Limb (tissue), 2 donors: Measurements from ENCODE around the gene SLC35F3.

Experiments used
- DNase-seq, 2 donors: peaks; one replicate each; pipeline ENCODE4 v3.0.0-alpha.2; 2016; ENCODE audit errors: extremely low spot score in 2 of 2

SLC35F3 gene

DNA sequence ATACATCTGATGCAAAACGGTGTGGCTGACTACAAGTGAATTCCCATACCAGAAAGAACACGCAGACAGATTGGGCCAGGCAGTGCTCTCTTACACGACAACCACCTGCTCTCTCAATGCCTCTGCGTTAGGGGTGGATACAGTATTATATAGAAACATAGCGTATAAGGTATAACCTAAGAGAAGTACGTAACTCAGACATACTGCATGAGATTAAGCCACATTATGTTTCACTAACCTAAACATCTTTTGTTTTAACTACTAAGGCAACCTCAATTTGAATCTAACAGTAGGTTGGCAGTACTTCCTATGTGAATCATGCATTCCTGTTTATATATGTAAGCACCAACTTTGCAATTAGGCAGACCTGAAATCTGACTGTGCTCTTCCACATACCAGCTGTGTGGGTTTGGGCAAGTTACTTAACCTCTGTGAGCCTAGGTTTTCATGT lies 410.6 kb downstream of the SLC35F3 start:
- no peak for DNase-seq

DNA sequence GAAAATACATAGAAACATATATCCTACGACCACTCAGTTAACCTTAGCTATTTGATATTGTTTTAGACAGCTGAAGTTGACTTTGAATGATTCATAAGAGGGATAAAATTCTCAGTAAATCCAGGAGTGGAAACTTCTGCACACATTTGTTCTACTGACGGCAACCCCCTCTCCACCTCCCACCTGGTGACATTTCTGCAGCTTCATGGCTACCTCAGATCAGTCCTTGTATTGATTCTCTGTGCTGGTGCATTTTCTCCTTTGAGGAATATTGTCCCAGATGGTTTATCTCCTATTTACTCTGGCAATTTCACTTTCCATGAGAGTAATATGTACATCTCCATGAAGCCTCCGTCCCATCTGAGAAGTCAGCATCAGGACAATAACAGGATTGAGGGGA lies 411.1 kb downstream of the SLC35F3 start:
- DNase-seq = no peak

DNA sequence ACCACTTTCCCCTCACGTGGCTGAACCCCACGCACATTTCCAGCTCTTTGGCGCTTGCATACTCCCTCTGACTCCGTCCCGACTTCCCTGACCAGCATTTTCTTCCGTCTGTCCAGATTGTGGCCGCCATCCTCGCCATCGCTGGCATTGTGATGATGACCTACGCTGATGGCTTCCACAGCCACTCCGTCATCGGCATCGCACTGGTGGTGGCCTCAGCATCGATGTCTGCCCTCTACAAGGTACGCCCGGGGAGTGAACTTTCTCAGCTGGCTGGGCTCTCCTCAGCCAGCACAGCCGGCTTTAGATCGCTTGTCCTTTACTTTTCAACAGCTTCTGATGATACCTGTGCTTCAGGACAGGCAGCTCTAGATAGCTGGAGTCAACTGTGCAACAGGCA lies 412.0 kb downstream of the SLC35F3 start:
- DNase-seq = no peak

DNA sequence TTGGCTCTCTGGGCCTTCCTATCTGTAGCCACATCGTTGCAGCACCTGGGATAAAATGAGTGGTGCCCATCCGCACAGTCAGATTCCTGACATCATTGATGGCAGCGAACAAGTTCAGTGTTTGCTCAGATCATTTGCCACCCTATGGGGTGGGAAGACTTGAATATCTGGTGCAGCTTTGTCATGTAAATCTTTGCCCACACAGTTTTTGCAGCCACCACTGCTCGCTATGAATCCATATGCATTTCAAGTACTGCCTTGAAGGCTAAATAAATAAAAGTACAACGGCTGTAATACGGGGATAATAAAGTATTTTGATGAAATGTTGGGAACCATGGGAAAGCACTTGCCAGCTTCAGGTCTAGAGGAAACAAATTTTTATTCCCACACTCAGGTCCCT lies 412.5 kb downstream of the SLC35F3 start:
- DNase-seq = no peak

DNA sequence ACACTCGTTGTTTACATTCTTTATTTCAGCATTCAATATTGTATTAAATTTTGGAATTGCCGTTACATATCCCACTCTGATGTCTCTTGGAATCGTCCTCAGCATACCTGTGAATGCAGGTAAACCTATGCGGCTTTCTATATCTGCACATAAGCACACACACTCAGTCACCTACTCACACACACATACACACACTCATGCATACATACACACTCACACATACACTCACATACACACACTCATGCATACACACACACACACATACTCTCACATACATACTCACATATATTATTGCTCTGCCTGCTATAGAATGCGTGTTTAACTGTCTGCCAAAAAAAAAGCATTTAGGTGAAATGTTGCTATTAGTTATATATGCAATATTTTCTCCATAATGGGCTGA lies 415.6 kb downstream of the SLC35F3 start:
- DNase-seq = no peak

DNA sequence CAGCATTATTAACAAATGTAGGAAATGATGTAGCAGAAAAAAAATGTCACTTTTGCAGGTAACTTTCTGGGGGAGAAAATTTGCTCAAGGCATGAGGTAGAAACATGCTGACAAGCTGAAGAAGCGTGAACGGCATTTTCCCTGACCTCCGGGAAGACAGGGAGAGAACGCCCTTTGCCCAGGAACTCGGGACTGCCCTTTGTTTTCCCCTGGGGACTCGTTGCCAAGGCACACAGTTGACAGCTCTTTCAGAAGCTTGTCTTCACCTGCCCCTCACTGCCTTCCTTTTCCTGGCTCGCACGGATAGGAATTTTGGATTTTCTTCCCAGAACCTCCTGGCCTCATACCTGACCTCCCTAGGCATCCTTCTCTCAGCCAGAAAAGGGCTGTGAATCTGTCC lies 416.1 kb downstream of the SLC35F3 start:
- DNase-seq = no peak

DNA sequence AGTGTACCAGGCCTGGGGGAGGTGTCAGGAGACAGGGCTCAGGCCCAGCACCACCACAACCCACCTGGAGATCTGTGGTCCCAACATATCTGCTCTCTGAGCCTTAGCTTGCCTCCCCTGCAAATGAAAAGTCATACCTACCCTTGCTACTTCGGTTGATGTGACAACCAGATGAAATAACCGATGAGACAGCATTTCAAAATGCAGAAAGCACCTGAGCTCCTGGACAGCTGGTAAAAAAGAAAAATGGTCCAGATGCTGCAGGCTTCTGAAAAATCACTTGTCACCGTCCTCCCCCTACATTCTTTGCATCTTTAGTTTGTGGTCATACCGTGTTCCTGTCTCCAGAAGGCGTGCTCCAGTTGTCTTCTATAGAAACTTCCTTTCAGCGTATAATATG lies 416.8 kb downstream of the SLC35F3 start:
- DNase-seq = no peak

DNA sequence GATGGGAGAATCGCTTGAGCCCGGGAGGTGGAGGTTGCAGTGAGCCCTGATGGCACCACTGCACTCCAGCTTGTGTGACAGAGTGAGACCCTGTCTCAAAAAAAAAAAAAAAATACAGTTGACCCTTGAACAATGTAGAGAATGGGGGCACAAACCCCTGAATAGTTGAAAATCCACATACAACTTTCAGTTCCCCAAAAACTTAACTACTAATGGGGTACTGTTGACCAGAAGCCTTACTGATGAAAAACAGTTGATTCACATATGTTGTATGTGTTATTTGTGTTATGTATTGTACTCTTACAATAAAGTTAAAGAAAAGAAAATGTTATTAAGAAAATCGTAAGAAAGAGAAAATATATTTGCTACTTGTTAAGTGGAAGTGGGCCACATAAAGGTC lies 417.6 kb downstream of the SLC35F3 start:
- DNase-seq = no peak

DNA sequence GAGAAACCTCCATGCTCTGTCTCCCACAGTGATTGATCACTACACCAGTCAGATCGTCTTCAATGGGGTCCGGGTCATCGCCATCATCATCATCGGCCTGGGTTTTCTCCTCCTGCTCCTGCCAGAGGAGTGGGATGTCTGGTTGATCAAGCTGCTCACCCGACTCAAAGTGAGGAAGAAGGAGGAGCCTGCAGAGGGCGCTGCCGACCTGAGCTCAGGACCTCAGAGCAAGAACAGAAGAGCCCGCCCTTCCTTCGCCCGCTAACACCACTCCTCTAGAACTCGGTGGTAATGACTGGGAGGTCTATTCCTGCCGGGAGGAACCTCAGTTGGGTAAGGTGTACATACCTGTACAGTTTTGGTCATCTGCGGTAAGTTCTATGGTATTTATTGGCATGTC lies 418.5 kb downstream of the SLC35F3 start:
- DNase-seq = no peak

DNA sequence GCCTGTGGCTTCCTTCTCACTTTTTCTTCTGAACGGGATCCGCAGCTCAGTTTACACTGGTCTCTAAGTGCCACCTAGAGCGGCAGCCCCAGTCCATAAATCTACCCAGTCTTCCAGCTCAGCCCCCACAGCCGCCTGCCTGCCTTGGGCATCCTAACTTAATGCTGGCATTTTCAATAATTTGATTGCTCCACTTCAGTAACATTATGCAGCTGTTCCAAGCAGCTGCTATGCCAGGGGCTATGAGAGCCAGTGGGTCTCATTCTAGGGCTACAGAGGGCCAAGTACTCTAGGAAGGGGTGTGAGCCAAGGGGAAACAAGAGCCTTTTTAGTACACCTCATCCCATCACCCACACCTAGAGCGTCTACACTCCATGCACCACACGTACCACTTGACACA lies 420.3 kb downstream of the SLC35F3 start:
- DNase-seq = no peak

DNA sequence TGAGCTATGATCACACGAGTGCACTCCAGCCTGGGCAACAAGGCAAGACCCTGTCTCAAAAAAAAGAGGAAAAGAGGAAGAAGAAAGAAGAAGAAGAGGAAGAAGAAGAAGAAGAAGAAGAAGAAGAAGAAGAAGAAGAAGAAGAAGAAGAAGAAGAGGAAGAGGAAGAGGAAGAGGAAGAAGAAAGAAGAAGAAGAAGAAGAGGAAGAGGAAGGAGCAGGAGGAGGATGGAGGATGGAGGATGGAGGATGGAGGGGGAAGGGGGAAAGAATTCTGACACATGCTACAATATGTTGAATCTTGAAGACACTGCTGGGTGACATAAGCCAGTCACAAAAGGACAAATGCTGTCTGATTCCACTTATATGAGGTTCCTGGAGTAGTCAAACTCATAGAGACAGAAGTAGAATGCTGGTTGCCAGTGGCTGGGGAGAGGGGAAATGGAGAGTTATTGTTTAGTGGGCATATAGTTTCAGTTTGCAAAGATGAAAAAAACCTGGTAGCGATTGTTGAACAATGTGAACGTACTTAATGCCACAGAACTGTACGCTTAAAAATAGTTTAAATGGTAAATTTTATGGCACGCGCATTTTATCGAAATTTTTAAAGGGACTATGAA lies 421.5 kb downstream of the SLC35F3 start:
- DNase-seq = no peak

DNA sequence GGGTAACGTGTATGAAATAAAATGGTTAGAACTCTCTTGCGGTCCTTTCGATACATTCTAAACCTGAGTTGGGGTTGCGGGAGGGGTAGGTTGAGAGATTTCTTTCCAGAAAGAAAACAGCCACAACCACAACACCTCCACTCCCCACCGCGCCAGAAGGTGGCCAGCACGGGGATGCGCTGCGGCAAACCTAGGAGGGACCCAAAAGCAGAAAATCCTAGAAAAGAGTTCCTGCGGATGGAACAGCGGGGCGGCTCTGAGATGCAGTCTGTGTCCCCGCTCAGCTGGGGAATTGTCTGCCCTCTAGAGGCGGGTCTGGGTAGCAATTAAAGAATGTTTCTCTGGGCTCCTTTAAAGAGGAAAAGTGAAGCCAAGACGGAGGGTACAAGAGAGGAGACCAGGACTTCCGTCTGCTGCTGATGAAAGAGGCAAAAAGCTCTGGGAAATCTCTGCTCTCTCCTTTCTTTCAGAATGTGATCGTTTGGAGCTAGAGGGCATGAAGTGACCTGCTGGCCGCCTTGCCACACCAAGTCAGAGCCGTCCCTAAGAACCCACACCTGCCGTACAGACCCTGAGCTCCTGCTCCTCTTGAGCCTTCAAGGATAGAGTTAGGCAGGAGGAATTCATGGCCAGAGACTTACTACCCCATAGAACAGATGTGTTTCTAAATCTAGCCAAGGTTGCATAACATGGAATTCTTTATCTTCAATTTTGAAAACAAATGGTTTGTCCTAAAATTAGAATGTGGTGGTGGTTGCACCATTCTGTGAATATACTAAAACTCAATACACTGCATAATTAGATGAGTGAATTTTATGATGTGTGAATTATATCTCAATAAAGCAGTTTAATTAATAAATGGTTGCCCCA lies 422.3 kb downstream of the SLC35F3 start:
- DNase-seq = peak; percentile 59 to 61

DNA sequence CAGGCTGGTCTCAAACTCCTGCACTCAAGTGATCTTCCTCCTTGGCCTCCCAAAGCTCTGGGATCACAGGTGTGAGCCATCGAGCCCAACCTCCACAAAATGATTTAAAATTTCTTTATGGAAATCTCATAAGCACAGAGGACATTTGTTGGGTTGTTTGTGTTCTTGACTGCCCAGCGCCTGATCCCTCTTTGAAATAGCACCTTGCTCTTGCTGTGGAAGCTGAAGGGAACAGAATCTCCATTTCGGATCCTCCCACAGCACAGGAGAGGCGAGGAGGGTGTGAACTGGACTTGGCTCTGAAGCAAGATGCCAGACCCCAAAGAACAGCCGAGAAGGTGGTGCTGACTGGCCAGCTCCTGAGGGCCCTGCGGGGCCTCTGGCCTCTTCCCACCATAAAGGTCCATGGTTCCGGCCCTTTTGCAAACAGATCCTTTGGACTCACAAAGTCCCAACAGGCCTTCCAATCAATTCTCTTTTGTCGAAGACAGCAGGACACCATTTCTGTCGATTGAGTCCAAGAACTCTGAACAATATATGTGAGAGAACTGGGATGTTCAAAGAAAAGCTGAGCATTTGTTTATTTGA lies 423.2 kb downstream of the SLC35F3 start:
- DNase-seq = no peak

DNA sequence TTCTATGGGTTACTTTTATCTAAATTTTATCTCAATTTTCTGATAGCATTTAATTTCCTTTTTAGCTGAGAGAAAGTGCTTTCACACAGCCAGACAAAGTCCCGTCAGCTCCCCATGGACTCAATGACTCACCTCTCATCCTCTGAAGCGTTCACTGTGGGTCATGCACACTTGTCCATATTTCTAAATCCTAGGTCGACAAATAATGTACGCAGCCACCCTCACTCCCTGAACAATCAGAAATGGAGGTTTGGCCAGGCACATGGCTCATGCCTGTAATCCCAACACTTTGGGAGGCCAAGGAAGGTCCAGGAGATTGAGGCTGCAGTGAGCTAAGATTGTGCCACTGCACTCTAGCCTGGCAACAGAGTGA lies 426.4 kb downstream of the SLC35F3 start:
- no peak for DNase-seq

DNA sequence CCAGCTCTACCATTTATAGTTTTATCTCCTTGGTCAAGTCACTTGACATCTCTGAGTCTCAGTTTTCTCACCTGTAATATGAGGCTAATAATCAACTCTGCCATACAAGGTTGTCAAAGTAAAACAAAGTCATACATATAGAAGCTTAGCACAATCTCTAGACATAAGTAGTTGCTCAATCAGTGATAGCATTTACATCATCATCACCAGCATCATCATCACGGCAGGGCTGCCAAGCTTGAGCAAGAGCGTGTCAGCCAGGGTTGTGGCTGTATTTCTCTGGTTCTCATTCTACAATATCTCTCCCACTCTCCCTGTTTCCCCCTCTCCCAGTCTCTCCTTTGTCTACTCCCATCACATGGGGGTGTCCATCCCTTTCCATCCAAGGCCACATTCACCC lies 427.0 kb downstream of the SLC35F3 start:
- no peak for DNase-seq

DNA sequence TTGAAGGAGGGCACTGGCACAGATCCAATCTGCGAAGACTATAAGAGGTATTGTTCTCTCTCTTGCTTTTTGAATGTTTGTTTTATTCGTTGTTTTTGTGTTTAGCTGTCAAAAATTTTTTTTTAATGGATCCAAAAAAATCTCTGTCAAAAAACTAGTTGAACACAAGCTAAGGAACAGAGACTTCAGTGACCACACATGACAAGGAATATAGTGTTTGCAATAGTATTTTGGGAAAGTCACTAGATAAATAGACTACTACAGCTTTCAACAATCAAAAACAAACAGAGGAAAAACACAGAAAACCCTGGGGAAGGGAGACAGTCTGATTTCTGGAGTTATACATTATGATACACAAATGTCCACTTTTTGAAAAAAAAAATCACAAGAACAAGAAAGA lies 431.9 kb downstream of the SLC35F3 start:
- DNase-seq = no peak

DNA sequence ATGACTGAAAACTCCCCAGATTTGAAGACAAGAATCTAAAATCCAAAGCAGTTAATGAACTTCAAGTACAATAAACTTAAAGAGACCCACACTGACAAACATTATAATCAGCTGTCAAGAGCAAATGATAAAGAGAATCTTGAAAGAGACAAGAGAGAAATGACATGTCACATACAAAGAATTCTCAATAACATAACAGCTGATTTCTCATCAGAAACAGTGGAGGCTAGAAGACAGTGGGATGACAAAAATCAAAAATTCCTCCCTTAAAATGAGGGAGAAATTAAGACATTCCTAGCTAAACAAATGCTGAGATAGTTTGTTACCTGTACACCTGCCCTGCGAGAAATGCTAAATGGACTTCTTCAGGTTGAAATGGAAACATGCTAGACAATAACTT lies 432.8 kb downstream of the SLC35F3 start:
- DNase-seq = no peak

DNA sequence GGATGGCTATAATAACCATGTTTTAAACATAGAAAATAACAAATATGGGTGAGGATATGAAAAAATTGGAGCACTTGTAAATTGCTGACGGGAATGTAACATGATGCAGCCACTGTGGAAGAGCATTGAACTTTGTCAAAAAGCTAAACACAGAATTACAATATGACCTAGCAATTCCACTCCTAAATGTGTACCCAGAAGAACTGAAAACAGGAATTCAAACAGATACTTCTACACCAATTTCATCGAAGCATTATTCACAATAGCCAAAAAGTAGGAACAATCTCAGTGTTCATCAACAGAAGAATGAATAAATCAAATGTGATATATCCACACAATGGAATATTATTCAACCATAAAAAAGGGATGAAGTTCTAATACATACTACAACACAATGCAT lies 436.1 kb downstream of the SLC35F3 start:
- DNase-seq = no peak

DNA sequence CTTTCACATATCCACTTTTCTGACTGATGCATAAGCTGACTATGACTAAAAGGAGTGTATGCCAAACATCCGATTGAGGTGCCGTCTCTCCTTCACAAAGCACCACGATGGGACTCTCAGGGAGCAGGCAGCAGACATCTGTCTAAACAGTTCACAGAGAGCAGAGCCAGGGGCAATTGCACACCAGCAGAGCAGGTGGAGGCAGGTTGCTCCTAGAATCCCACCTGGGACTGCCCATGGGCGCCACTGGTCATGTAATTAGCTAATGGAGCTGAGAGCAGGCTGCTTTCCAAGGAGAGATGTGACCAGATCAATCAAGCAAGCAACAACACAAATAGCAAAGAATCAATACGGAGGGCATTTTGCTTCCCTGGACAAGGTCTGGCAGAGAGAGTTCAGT lies 438.3 kb downstream of the SLC35F3 start:
- no peak for DNase-seq

DNA sequence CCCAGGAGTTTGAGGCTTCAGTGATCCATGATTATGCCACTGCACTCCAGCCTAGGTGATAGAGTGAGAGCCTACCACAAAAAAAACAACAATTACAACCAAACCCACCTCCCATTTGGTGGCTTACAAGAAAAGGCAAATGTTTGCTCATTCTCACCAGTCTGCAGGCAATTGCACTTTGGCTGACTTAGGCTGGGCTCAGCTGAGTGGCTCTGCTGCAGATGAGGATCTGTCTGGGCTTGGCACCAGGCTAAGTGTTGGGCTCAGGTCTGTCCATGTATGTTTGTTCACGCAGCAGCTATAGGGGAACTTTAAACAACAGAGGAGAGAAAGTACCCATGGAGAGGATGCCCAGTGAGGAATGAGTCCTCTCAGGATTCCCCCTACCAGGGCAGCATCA lies 440.8 kb downstream of the SLC35F3 start:
- no peak for DNase-seq

DNA sequence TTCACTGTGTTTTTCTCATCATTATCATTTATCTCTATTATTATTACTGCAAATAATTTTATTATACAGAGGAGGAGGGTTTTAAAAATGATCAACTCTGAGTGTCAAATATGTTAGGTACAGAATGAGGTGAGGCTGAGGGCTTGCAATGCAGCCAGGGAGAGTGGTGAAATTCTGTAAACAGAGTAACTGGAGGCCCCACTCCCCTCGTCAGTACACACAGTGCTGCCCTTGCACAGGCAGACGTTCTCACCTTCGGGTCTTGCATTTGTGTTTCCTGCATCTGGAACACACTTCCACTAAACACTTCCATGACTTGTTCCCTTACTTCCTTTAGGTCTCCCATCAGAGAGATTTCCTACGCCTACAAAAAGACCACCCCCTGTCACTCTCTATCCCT lies 444.5 kb downstream of the SLC35F3 start:
- no peak for DNase-seq

DNA sequence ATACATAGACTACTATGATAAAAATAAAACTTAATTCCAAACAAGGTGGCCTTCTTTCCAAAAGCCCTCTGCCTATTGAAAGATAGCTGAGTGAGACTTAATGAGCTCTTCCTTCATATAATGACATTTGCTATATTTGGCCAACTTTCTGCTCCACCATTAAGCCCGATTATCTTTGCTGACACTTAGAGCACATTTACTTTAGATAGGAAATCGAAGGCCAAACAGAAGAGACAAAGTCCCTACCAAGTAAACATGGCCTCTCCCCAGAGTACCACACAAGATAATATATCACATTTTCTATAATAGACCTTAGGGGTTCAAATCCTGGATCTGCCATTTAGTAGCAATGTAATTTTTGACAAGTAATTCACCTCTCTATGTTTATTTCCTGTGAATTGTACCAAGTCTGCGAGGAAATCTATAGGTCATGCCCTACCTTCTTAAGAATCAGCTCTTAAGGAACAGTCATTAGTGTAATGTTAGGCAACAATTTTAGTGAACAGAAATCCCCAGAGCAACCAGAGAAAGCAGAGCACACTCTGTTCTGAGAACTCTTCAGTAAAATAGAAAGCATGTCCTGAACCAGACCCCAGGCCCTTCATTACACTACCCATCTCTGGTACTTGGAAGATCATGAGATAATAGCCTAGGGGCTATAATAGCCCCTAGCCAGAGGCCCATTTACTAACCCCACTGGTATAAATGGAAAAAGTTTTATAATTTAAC lies 451.5 kb downstream of the SLC35F3 start:
- no peak for DNase-seq
